ENCODE results near the gene PARS2. TPM values are rescaled to one million over a fixed set of nuclear protein-coding genes. Genes with fewer than 3 reads are reported as not detected.

The PARS2 gene
- total RNA-seq, 1 donor from 2014 or later, result 5.4 TPM

- no peaks in the 10 kb centered on the region for H3K9me3 ChIP-seq (ENCODE audit: insufficient read depth, low read depth, low read length)
- Mint-ChIP-seq H3K27ac (ENCODE audit: unreplicated experiment) (no peak overlapping the region), H3K4me3 (ENCODE audit: unreplicated experiment) (no peak overlapping the region), H3K9me3 (ENCODE audit: unreplicated experiment) (no peaks in the 10 kb centered on the region), H3K4me1 (ENCODE audit: low read depth, unreplicated experiment) (peaks cover 3% of the 10 kb centered on the region), H3K27me3 (ENCODE audit: low read depth, unreplicated experiment) (peaks cover 21% of the 10 kb centered on the region), H3K36me3 (ENCODE audit: low read depth, unreplicated experiment) (peaks cover 6% of the 10 kb centered on the region)
- H3K27me3 ChIP-seq (ENCODE audit: insufficient read depth, low read length), result no peaks in the 10 kb centered on the region
- no peak for FAIRE-seq
- no peak overlapping the region for H3K4me2 ChIP-seq (ENCODE audit: low read length)
- peaks cover 16% of the 10 kb centered on the region for H3K36me3 ChIP-seq (ENCODE audit: insufficient read depth, low read length)
- no peak for TF ChIP-seq EZH2 (IDR thresholded peaks at IDR 0.05; ENCODE audit: insufficient read depth, low read length)
- TF ChIP-seq, protein P1, sequence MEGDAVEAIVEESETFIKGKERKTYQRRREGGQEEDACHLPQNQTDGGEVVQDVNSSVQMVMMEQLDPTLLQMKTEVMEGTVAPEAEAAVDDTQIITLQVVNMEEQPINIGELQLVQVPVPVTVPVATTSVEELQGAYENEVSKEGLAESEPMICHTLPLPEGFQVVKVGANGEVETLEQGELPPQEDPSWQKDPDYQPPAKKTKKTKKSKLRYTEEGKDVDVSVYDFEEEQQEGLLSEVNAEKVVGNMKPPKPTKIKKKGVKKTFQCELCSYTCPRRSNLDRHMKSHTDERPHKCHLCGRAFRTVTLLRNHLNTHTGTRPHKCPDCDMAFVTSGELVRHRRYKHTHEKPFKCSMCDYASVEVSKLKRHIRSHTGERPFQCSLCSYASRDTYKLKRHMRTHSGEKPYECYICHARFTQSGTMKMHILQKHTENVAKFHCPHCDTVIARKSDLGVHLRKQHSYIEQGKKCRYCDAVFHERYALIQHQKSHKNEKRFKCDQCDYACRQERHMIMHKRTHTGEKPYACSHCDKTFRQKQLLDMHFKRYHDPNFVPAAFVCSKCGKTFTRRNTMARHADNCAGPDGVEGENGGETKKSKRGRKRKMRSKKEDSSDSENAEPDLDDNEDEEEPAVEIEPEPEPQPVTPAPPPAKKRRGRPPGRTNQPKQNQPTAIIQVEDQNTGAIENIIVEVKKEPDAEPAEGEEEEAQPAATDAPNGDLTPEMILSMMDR (IDR thresholded peaks at IDR 0.05; ENCODE audit: insufficient read depth, low read depth, low read length), result no peak
- H3K79me2 ChIP-seq (ENCODE audit: insufficient read depth, low read length), result no peaks in the 10 kb centered on the region
- H3K4me3 ChIP-seq (ENCODE audit: insufficient read depth, low read depth, low read length), result no peak overlapping the region
- no peak for DNase-seq (ENCODE audit: low read depth)
- H3K27ac ChIP-seq (ENCODE audit: low read depth, low read length), result no peak overlapping the region
- H3K9ac ChIP-seq (ENCODE audit: low read length), result no peak overlapping the region
- H3K4me1 ChIP-seq (ENCODE audit: insufficient read depth, low read length), result no peaks in the 10 kb centered on the region
- peaks cover 11% of the 10 kb centered on the region for H4K20me1 ChIP-seq (ENCODE audit: insufficient read depth, low read length)
- H2AFZ ChIP-seq (ENCODE audit: low read depth, low read length), result no peak overlapping the region
Observed at GRCh38 chr1:54745864-54746263, 18.5 kb downstream of the PARS2 start.

DNA sequence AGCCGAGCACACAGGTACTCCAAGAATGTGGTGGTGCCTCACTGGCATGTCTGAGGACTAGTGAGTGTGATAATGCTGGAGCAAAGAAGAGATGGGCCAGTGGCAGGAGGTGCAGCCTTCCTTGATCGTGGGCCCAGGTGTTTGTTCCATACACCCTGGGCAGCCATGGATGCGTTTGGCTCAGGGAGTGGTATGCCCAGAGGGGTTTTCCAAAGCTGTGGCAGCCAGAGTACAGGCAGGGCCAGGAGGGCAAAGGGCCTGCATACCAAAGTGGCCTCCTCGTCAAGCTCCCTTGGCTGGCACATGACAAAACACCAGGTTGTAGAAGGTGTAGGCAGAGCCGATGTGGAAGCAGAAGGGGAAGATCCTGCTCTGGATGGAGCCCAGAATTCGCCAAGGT, 19.0 kb downstream of the PARS2 start:
- Histone ChIP-seq H2AFZ (ENCODE audit: low read depth, low read length) (no peak overlapping the region), H3K4me3 (ENCODE audit: insufficient read depth, low read depth, low read length) (no peak overlapping the region), H3K36me3 (ENCODE audit: insufficient read depth, low read length) (peaks cover 18% of the 10 kb centered on the region), H3K27ac (ENCODE audit: low read depth, low read length) (no peak overlapping the region), H3K4me1 (ENCODE audit: insufficient read depth, low read length) (no peaks in the 10 kb centered on the region), H3K4me2 (ENCODE audit: low read length) (no peak overlapping the region), H3K9me3 (ENCODE audit: insufficient read depth, low read depth, low read length) (no peaks in the 10 kb centered on the region), H3K9ac (ENCODE audit: low read length) (no peak overlapping the region), H3K27me3 (ENCODE audit: insufficient read depth, low read length) (no peaks in the 10 kb centered on the region), H4K20me1 (ENCODE audit: insufficient read depth, low read length) (peaks cover 11% of the 10 kb centered on the region), H3K79me2 (ENCODE audit: insufficient read depth, low read length) (no peaks in the 10 kb centered on the region)
- H3K27ac Mint-ChIP-seq (ENCODE audit: unreplicated experiment), result no peak overlapping the region
- H3K4me1 Mint-ChIP-seq (ENCODE audit: low read depth, unreplicated experiment), result peaks cover 3% of the 10 kb centered on the region
- DNase-seq (ENCODE audit: low read depth) (no peak), FAIRE-seq (no peak)
- peaks cover 7% of the 10 kb centered on the region for H3K36me3 Mint-ChIP-seq (ENCODE audit: low read depth, unreplicated experiment)
- no peaks in the 10 kb centered on the region for H3K9me3 Mint-ChIP-seq (ENCODE audit: unreplicated experiment)
- no peak for TF ChIP-seq EZH2 (IDR thresholded peaks at IDR 0.05; ENCODE audit: insufficient read depth, low read length)
- TF ChIP-seq, protein P1 (IDR thresholded peaks at IDR 0.05; ENCODE audit: insufficient read depth, low read depth, low read length), result no peak
- H3K27me3 Mint-ChIP-seq (ENCODE audit: low read depth, unreplicated experiment), result peaks cover 19% of the 10 kb centered on the region
- H3K4me3 Mint-ChIP-seq (ENCODE audit: unreplicated experiment), result no peak overlapping the region

GRCh38 chr1:54744696-54745095, 19.6 kb downstream of the PARS2 start:
- H3K27me3 ChIP-seq (ENCODE audit: insufficient read depth, low read length), result no peaks in the 10 kb centered on the region
- FAIRE-seq (no peak), DNase-seq (ENCODE audit: low read depth) (no peak)
- peaks cover 3% of the 10 kb centered on the region for H3K4me1 Mint-ChIP-seq (ENCODE audit: low read depth, unreplicated experiment)
- no peaks in the 10 kb centered on the region for H3K79me2 ChIP-seq (ENCODE audit: insufficient read depth, low read length)
- no peak overlapping the region for H3K27ac ChIP-seq (ENCODE audit: low read depth, low read length)
- H3K36me3 ChIP-seq (ENCODE audit: insufficient read depth, low read length), result peaks cover 23% of the 10 kb centered on the region
- H3K36me3 Mint-ChIP-seq (ENCODE audit: low read depth, unreplicated experiment), result peaks cover 8% of the 10 kb centered on the region
- no peaks in the 10 kb centered on the region for H3K4me1 ChIP-seq (ENCODE audit: insufficient read depth, low read length)
- H3K4me2 ChIP-seq (ENCODE audit: low read length), result no peak overlapping the region
- H4K20me1 ChIP-seq (ENCODE audit: insufficient read depth, low read length), result peaks cover 11% of the 10 kb centered on the region
- H3K27me3 Mint-ChIP-seq (ENCODE audit: low read depth, unreplicated experiment), result peaks cover 15% of the 10 kb centered on the region
- H3K4me3 Mint-ChIP-seq (ENCODE audit: unreplicated experiment), result no peak overlapping the region
- H3K27ac Mint-ChIP-seq (ENCODE audit: unreplicated experiment), result no peak overlapping the region
- H3K9me3 Mint-ChIP-seq (ENCODE audit: unreplicated experiment), result no peaks in the 10 kb centered on the region
- no peak for TF ChIP-seq EZH2 (IDR thresholded peaks at IDR 0.05; ENCODE audit: insufficient read depth, low read length)
- TF ChIP-seq, protein P1 (IDR thresholded peaks at IDR 0.05; ENCODE audit: insufficient read depth, low read depth, low read length), result no peak
- H2AFZ ChIP-seq (ENCODE audit: low read depth, low read length), result no peak overlapping the region
- no peaks in the 10 kb centered on the region for H3K9me3 ChIP-seq (ENCODE audit: insufficient read depth, low read depth, low read length)
- no peak overlapping the region for H3K4me3 ChIP-seq (ENCODE audit: insufficient read depth, low read depth, low read length)
- no peak overlapping the region for H3K9ac ChIP-seq (ENCODE audit: low read length)

All from astrocyte (in vitro differentiated cells and primary cell).